Calu3 (cell line): ENCODE results near the gene LGALS3. TPM values are rescaled to one million over a fixed set of nuclear protein-coding genes. Genes with fewer than 3 reads are reported as not detected.
A peak's percentile ranks its signal among the peaks of the same experiment; 100 is the strongest.

Source experiments
- BruUV-seq: library from RNA; stranded (reverse); fragments of 400-500 nt; replicated peaks from 2 replicates; lab custom pipeline; 2021; lab: Mats Ljungman, UMichigan
- CTCF ChIA-PET: fragments of 300-600 bp; sonication (Branson Sonifier 250); formaldehyde crosslinking; loops from one replicate; lab custom pipeline; 2022; ENCODE audit warnings: antibody characterized with exemption; lab: Charles Lee
- DNase-seq: peaks from one replicate; pipeline ENCODE4 v3.0.0; 2022
- H3K27ac Mint-ChIP-seq: one replicate; pipeline ENCODE4 v1.8.0; 2022; ENCODE audit warnings: mixed read lengths; ENCODE audit not compliant: unreplicated experiment
- H3K27me3 Mint-ChIP-seq: one replicate; pipeline ENCODE4 v1.8.0; 2022; ENCODE audit warnings: mixed read lengths; ENCODE audit not compliant: unreplicated experiment
- H3K36me3 Mint-ChIP-seq: one replicate; pipeline ENCODE4 v1.8.0; 2022; ENCODE audit warnings: mild to moderate bottlenecking, moderate library complexity, mixed read lengths; ENCODE audit not compliant: insufficient read depth, unreplicated experiment
- H3K4me1 Mint-ChIP-seq: one replicate; pipeline ENCODE4 v1.8.0; 2022; ENCODE audit warnings: mild to moderate bottlenecking, low read depth, mixed read lengths; ENCODE audit not compliant: unreplicated experiment
- H3K4me3 Mint-ChIP-seq: one replicate; pipeline ENCODE4 v1.8.0; 2022; ENCODE audit warnings: mild to moderate bottlenecking, low read depth, moderate library complexity, mixed read lengths; ENCODE audit not compliant: unreplicated experiment
- H3K9me3 Mint-ChIP-seq: one replicate; pipeline ENCODE4 v1.8.0; 2022; ENCODE audit warnings: low read depth, mixed read lengths; ENCODE audit not compliant: unreplicated experiment
- intact Hi-C: fragments of 100-400 bp; cut with micrococcal nuclease; formaldehyde crosslinking; loops from one replicate; pipeline ENCODE4 v1.10.0; 2022; ENCODE audit not compliant: unreplicated experiment
- total RNA-seq: library from RNA; stranded (reverse); gene quantifications from 2 replicates; pipeline ENCODE4 v1.2.3, GENCODE V29; 2022
- TF ChIP-seq, protein P1 (sequence below): fragments of 200-600 bp; IDR thresholded peaks from one replicate; pipeline ENCODE4 v1.8.0; 2022; ENCODE audit warnings: antibody characterized with exemption; ENCODE audit not compliant: unreplicated experiment

LGALS3 gene
- total RNA-seq, 1 experiment from 2014 or later = 429 TPM

DNA sequence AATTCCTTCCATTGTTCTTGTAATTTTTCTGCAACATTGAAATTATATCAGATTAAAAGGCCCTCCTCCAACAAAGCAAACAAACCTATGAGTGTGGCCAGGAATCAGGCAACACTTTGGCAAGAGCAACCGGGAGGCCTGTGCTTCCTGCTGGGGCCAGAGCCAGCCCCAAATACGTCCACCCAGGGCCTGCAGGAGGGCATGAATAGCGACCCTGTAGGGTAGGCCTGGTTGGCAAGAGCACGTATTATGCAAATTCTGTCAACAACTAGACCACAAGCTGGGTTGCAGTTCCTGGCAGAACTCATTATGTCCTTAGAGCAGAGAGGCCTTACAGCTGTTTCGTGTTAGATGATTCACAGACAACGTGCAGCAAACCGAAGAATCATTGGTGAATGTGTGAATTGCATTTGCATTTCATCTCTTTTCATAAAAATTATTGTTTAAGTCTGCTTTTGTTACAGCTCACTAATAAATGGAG, 26.9 kb upstream of the LGALS3 start:
- no peaks in the 10 kb centered on the region for H3K9me3 Mint-ChIP-seq
- DNase-seq = peak; percentile 89
- peak overlapping the region; percentile 100 for H3K27ac Mint-ChIP-seq
- peaks cover 31% of the 10 kb centered on the region for H3K36me3 Mint-ChIP-seq
- CTCF ChIA-PET = interaction anchor here (1.3 to 2.6 kb wide), 6 partner anchors 20 to 59 kb away, joined by 3 to 22 read pairs (median 9); partner anchors contain the start of gene LGALS3
- no peaks in the 10 kb centered on the region for H3K27me3 Mint-ChIP-seq
- intact Hi-C loops = loop anchor here (2.0 kb wide), 1 partner anchor 25 kb away; no protein-coding TSS in a partner anchor
- H3K4me1 Mint-ChIP-seq = peaks cover 54% of the 10 kb centered on the region
- BruUV-seq = no TSS peak
- TF ChIP-seq, protein P1, sequence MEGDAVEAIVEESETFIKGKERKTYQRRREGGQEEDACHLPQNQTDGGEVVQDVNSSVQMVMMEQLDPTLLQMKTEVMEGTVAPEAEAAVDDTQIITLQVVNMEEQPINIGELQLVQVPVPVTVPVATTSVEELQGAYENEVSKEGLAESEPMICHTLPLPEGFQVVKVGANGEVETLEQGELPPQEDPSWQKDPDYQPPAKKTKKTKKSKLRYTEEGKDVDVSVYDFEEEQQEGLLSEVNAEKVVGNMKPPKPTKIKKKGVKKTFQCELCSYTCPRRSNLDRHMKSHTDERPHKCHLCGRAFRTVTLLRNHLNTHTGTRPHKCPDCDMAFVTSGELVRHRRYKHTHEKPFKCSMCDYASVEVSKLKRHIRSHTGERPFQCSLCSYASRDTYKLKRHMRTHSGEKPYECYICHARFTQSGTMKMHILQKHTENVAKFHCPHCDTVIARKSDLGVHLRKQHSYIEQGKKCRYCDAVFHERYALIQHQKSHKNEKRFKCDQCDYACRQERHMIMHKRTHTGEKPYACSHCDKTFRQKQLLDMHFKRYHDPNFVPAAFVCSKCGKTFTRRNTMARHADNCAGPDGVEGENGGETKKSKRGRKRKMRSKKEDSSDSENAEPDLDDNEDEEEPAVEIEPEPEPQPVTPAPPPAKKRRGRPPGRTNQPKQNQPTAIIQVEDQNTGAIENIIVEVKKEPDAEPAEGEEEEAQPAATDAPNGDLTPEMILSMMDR = no peak
- peak overlapping the region; percentile 89 for H3K4me3 Mint-ChIP-seq

DNA sequence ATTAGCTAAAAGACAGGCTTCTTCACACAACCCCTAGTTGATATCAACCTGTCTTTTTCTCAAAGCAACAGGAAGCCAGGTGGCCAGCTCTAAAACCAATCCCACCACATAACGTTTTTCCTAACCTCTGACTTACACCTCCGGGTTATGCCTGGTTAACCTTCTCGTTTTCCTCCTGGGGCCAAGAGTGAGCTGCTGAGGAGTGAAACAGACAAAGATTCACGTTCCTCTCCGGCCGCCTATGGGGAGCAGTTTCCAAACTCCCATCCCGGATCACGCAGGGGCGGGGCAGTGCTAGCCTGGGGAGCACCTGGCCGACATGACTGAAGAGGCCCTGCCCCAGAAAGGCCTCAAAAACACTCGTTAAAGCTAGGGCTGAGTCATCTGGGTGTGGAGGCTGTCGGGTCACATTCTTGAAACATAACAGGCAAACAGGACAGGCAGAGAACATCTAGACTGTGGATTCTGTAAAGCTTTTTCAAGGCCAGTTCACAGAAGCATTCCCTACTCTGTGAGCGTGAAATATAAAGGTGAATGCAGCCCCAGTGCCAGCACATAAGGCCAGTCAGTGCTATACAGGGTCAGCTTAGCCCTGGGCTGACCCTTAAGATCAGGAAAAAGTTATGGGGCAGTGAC, 25.9 kb upstream of the LGALS3 start:
- Mint-ChIP-seq H3K27ac (peak overlapping the region; percentile 100), H3K9me3 (no peaks in the 10 kb centered on the region), H3K4me1 (peaks cover 54% of the 10 kb centered on the region), H3K27me3 (no peaks in the 10 kb centered on the region), H3K4me3 (peak overlapping the region; percentile 89), H3K36me3 (peaks cover 38% of the 10 kb centered on the region)
- no TSS peak for BruUV-seq
- TF ChIP-seq, protein P1 = no peak
- CTCF ChIA-PET = interaction anchor here (0.8 to 2.6 kb wide), 14 partner anchors 11 to 77 kb away, joined by 3 to 22 read pairs (median 4); partner anchors contain the start of genes LGALS3 and MAPK1IP1L
- intact Hi-C loops = loop anchor here (1.0 to 2.0 kb wide), 2 partner anchors 24 to 26 kb away; no protein-coding TSS in a partner anchor
- DNase-seq = peak; percentile 93

DNA sequence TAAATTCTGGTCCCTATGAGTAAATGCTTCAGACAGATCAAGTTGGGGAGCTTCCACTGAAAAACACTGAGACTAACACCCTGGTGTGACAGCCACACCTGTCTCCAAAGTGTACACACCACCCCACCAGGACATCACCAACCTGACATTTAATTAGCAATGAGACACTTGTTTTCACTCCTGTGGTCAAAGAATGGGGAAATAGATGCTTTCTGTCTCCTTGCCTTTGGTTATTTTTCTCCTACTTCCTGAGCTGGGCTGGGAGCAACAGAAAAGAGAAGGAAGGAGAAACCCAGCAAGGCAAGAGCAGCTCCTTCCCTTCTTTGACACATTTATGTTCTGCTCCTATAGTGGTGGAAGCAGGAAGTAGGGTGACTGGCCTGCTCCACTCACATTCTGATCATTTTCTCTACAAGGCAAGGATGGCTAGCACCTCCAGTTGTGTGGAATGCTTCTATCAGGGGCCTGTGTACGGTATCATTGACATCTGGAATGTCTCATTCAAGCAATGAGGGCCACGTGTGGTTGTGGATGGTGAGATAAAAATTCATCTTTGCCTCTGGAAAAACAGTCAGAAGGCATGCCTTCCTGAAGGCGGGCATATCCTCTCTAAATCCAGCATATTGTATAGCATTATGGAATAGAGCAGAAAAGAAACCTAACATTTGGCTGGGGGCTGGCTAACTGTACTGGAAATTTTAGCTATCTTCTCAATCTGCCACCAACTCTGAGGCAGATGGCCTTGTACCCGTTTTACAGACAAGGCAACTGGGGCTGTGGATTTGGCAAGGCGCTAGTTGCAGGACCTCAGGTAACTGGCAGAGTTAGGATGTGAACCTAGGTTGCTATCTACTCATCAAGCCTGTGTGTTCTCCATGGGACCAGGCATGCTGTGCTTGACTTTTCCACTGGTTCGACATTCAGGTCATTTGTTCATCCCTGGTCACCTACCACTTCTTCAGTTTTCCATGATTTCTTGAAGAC, 24.8 kb upstream of the LGALS3 start:
- Mint-ChIP-seq H3K9me3 (no peaks in the 10 kb centered on the region), H3K36me3 (peaks cover 36% of the 10 kb centered on the region), H3K4me1 (peaks cover 49% of the 10 kb centered on the region), H3K4me3 (peak overlapping the region; percentile 37), H3K27me3 (no peaks in the 10 kb centered on the region), H3K27ac (peak overlapping the region; percentile 100)
- BruUV-seq = no TSS peak
- intact Hi-C loops = loop anchor here (1.0 to 2.0 kb wide), 2 partner anchors 23 to 27 kb away; no protein-coding TSS in a partner anchor
- CTCF ChIA-PET = interaction anchor here (0.8 to 2.6 kb wide), 8 partner anchors 10 to 78 kb away, joined by 3 to 22 read pairs (median 4); partner anchors contain the start of genes LGALS3 and MAPK1IP1L
- DNase-seq = no peak
- TF ChIP-seq, protein P1 = no peak

DNA sequence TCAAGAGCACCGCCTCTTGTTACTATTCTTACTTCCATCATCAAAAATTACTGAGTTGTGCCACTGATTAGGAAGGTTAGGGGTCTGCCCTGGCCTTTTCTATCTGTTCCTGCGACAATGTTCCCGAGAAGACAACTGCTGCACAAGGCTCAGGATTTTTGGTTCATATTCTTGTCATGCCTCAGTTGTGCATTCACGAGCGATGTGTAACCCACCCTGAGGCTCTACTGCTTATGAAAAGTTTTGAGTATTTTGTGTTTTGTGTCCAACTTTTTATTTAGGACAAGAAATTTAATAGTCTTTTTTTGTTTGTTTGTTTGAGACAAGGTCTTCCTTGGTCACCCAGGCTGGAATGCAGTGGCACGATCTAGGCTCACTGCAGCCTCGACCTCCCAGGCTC, 23.1 kb upstream of the LGALS3 start:
- Mint-ChIP-seq H3K4me3 (no peak overlapping the region), H3K9me3 (no peaks in the 10 kb centered on the region), H3K27me3 (no peaks in the 10 kb centered on the region), H3K27ac (peak overlapping the region; percentile 84), H3K4me1 (peaks cover 42% of the 10 kb centered on the region), H3K36me3 (peaks cover 36% of the 10 kb centered on the region)
- CTCF ChIA-PET = no interaction called here
- TF ChIP-seq, protein P1 = no peak
- intact Hi-C loops = no loop called here
- BruUV-seq = no TSS peak
- no peak for DNase-seq
